Measurements from ENCODE around the gene AP2M1. TPM values are rescaled to one million over a fixed set of nuclear protein-coding genes. Genes with fewer than 3 reads are reported as not detected.

The AP2M1 gene
- total and polyA plus RNA-seq, 8 donors: 296 to 405 (median 344) TPM

- no peak overlapping the region for H3K4me3 ChIP-seq
- H3K9me3 ChIP-seq: no peaks in the 10 kb centered on the region
- no peak for TF ChIP-seq CTCF (IDR thresholded peaks at IDR 0.05)
- peaks cover 9 to 22% of the 10 kb centered on the region in 2 donors for H3K4me1 ChIP-seq
- intact Hi-C loops (cut with DNase I): loop anchor here in 1 of 2 donors (10.0 kb wide), 1 partner anchor 94 kb away; no protein-coding TSS in a partner anchor
- H3K36me3 ChIP-seq: peaks cover 0 to 81% of the 10 kb centered on the region in 2 donors
- no peak for ATAC-seq
- H3K27me3 ChIP-seq: no peaks in the 10 kb centered on the region
- DNase-seq: no peak
- H3K27ac ChIP-seq: no peak overlapping the region
These were observed 34.2 kb upstream of the AP2M1 start for GRCh38 chr3:184140436-184140835.

DNA sequence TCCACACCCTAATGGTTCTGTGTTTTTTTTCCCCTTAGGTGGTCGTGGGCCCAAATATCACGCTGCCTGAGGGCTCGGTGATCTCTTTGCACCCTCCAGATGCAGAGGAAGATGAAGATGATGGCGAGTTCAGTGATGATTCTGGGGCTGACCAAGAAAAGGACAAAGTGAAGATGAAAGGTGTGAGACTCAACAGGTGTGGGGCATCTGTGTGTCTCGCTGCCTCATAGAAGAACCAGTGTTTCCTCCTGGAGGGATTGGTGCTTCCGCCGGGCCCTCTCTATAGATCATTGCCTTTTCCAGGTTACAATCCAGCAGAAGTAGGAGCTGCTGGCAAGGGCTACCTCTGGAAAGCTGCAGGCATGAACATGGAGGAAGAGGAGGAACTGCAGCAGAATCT lies 32.5 kb upstream of the AP2M1 start:
- Histone ChIP-seq H3K27ac (no peak overlapping the region), H3K9me3 (no peaks in the 10 kb centered on the region), H3K4me3 (no peak overlapping the region), H3K27me3 (no peaks in the 10 kb centered on the region), H3K4me1 (peaks cover 0 to 6% of the 10 kb centered on the region in 2 donors), H3K36me3 (peaks cover 0 to 95% of the 10 kb centered on the region in 2 donors)
- ATAC-seq (no peak), DNase-seq (no peak)
- TF ChIP-seq CTCF (IDR thresholded peaks at IDR 0.05): no peak
- intact Hi-C loops (cut with DNase I): loop anchor here in 1 of 2 donors (10.0 kb wide), 1 partner anchor 93 kb away; no protein-coding TSS in a partner anchor

- no peak for TF ChIP-seq CTCF (IDR thresholded peaks at IDR 0.05)
- intact Hi-C loops (cut with DNase I): loop anchor here in 1 of 2 donors (10.0 kb wide), 1 partner anchor 91 kb away; no protein-coding TSS in a partner anchor
These were observed 31.3 kb upstream of the AP2M1 start for GRCh38 chr3:184143327-184143726.

DNA sequence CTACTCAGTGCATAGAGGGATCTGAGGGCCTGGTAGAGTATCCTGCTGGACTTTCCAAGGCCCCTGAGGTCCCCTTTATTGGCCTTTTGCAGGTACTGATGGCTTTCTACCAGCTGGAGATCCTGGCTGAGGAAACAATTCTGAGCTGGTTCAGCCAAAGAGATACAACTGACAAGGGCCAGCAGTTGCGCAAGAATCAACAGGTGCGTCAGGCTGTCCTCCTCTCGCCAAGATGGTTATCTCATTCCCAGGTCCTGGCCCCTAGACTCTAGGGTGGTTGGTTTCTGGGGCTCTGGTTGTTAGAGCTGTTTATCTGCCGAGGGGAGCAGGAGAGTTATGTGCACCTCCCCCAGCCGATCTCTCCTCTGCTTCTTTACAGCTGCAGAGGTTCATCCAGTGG lies 30.1 kb upstream of the AP2M1 start:
- no peak for TF ChIP-seq CTCF (IDR thresholded peaks at IDR 0.05)
- Histone ChIP-seq H3K4me1 (no peaks in the 10 kb centered on the region), H3K36me3 (peaks cover 0 to 73% of the 10 kb centered on the region in 2 donors), H3K9me3 (no peaks in the 10 kb centered on the region), H3K4me3 (no peak overlapping the region), H3K27ac (no peak overlapping the region), H3K27me3 (no peaks in the 10 kb centered on the region)
- ATAC-seq: no peak
- DNase-seq: no peak
- intact Hi-C loops (cut with DNase I): loop anchor here in 1 of 2 donors (10.0 kb wide), 1 partner anchor 90 kb away; no protein-coding TSS in a partner anchor

More at GRCh38 chr3:184143327-184143726, 31.3 kb upstream of the AP2M1 start:
- Histone ChIP-seq H3K9me3 (no peaks in the 10 kb centered on the region), H3K4me3 (no peak overlapping the region), H3K27me3 (no peaks in the 10 kb centered on the region), H3K36me3 (peaks cover 0 to 85% of the 10 kb centered on the region in 2 donors), H3K4me1 (no peaks in the 10 kb centered on the region), H3K27ac (no peak overlapping the region)
- ATAC-seq (no peak), DNase-seq (no peak)

DNA sequence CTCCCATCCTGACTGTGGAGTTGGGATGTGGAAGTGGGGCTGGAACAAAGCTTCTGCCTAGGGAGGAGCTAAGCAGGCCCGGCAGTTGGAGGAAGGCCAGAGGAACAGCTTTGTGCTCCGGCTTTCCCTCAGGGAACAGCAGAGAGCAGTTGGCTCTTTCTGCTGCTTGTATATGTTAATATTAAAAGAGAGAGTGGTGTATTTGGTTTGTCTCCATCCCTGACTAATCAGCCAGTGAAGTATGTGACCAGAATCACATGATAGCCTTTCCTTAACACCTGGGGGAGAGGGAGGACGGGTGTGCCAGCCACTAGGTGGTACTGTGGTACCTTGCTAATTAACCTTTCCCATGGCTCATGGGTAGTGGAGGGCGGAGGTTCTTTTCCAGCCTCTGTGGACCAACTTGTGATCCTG lies 29.5 kb upstream of the AP2M1 start:
- no peak overlapping the region for H3K27ac ChIP-seq
- H3K9me3 ChIP-seq: no peaks in the 10 kb centered on the region
- no peaks in the 10 kb centered on the region for H3K27me3 ChIP-seq
- no peak overlapping the region for H3K4me3 ChIP-seq
- intact Hi-C loops (cut with DNase I): loop anchor here in 1 of 2 donors (10.0 kb wide), 1 partner anchor 90 kb away; no protein-coding TSS in a partner anchor
- H3K36me3 ChIP-seq: peaks cover 0 to 67% of the 10 kb centered on the region in 2 donors
- ATAC-seq (peak; percentile 97), DNase-seq (peak in 1 of 4 donors; percentile 51)
- no peaks in the 10 kb centered on the region for H3K4me1 ChIP-seq
- TF ChIP-seq CTCF (IDR thresholded peaks at IDR 0.05): peak; percentile 23 to 24
